Measurements from ENCODE around the gene JAKMIP1. TPM values are rescaled to one million over a fixed set of nuclear protein-coding genes. Genes with fewer than 3 reads are reported as not detected.

Gene JAKMIP1
- total RNA-seq, 8 experiments from 2014 or later: 1.0 to 10.8 (median 7.6) TPM; not detected in 3

DNA sequence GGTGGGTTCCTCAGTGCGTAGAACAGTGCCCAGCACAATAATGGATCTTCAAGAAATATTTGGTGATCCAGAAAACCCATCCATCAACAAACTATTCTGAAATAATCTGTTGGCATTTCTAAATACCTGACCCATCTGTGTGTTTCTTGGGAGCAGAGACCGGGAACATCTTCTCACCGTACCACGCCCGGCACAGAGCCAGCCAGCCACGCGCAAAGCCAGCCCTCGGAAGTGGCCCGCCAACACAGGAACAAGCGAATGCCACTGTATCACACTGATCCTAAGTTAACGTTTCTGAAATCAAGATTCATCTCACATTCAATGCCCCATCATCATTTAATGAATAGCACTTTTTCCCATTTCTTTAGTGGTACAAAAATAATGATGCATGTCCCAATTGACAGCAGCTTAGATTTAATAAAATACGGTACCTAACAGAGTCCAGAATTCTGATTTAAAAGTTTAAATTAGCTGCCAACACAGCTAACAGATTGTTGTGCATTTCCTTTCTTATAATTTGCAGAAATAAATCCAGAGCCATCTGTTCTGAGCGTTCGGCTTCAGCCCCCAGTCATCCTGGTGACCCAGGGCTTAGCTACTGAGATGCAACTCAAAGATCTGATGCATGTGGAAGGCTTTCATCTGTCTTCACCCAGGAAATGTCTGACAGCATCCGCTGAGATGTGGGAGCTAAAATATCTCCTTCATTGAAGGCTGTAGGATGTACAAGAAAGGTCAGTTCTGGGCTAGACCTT, 44.2 kb downstream of the JAKMIP1 start:
- 23 to 97% (median 81%) methylated on average over 3 to 13 of the region's 15 CpGs; no CpG with 5 or more reads in 1 of the 10 experiments for WGBS, 10 experiments
- Histone ChIP-seq H3K4me3 (no peak overlapping the region), H3K4me1 (replicated peaks in 1 of 2) (no peaks in the 10 kb centered on the region), H3K27ac (no peak overlapping the region)
- no peak for ATAC-seq (replicated peaks in 6 of 8)
- in situ Hi-C loops (cut with MboI; ENCODE audit: low pct_unique_long_range_greater_than_20kb in 2 of 9, low sequenced_read_pairs in 9 of 9, unreplicated experiment in 9 of 9): no loop called here

DNA sequence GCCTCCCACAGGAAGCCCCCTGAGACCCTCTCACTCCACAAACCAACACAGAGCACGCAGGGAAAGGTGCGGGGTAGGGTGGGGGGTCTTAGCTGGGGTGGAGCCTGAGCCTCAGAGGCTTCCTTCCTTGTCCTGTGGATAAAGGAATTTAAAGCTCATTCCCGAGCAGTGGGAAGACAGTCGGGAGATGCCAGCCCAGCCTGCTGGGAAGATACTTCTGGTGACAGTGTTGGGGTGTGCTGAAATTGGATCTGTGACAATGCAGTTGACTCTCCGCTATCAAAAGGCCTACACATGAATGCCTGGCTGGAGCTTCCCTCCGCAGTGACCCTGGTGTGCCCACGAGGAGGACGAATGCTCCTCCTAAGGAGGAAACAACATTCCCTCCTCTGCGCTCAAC, 45.5 kb downstream of the JAKMIP1 start:
- Histone ChIP-seq H3K4me1 (replicated peaks in 1 of 2) (no peaks in the 10 kb centered on the region), H3K4me3 (no peak overlapping the region), H3K27ac (no peak overlapping the region)
- no peak for ATAC-seq (replicated peaks in 6 of 8)
- in situ Hi-C loops (cut with MboI; ENCODE audit: low pct_unique_long_range_greater_than_20kb in 2 of 9, low sequenced_read_pairs in 9 of 9, unreplicated experiment in 9 of 9): no loop called here
- WGBS, 10 experiments: 35 to 80% (median 42%) methylated on average over 2 to 6 of the region's 9 CpGs; no CpG with 5 or more reads in 4 of the 10 experiments

DNA sequence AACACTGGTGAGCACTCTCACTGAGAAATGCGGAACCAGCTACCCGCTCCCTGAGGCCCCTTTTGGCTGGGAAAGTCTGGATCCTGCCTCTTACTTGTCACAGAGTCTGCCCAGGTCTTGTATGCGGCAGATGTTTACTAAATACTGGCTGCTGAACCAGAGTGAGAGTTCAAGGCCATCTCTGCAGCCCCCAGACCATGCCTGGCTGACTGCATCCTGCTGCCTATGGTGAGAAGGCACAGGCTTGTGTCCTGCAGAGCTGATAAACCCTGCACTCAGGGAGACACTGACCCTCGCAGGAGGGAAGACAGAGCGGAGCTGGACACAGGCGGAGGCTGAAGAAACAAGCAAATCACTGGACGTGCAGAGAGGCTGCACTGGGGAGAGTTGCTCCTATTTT, 46.5 kb downstream of the JAKMIP1 start:
- no peak overlapping the region for H3K4me3 ChIP-seq
- 7 to 100% (median 59%) methylated on average over 1 to 5 of the region's 7 CpGs; no CpG with 5 or more reads in 2 of the 10 experiments for WGBS, 10 experiments
- H3K4me1 ChIP-seq (replicated peaks in 1 of 2): no peaks in the 10 kb centered on the region
- no peak overlapping the region for H3K27ac ChIP-seq
- in situ Hi-C loops (cut with MboI; ENCODE audit: low pct_unique_long_range_greater_than_20kb in 2 of 9, low sequenced_read_pairs in 9 of 9, unreplicated experiment in 9 of 9): no loop called here
- peak in 2 of 8 experiments; percentile 23 to 37 for ATAC-seq (replicated peaks in 6 of 8)

DNA sequence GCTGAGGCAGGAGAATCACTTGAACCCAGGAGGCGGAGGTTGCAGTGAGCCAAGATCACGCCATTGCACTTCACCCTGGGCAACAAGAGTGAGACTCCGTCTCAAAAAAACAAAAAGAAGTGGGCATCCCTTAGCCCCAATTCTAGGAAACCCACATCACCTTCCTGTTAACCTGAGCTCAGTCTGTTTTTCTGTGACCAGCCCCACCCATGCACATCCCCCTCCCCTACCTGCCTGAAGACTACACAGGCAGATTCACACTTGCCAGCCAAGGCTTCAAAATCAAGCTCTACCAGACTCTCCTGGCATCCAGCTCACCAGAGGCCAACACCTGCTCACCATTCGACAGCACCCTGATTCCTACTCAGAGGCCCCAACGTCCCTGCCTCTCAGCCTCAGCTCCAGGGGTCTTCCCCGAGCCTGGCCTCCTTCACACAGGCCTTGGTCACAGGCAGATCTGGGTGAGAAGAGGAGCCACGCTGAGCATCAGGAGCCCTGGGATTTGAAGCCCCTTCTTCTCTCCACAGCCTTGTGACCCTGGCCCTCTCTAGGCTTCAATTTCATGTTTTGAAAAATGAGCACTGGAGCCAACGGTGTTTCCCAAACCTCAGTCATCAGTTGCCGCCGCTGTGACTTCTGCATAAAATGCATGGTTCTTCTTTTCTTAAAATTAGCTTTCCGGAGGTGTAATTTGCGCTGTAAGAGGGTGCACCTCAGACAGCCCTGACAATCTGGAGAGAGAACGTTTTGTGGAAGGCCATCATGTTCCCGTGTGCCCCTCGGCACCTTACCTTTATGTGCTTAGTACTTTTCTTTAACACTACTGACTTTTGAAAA, 47.3 kb downstream of the JAKMIP1 start:
- Histone ChIP-seq H3K27ac (no peak overlapping the region), H3K4me1 (replicated peaks in 1 of 2) (no peaks in the 10 kb centered on the region), H3K4me3 (no peak overlapping the region)
- 15 to 88% (median 59%) methylated on average over 2 to 9 of the region's 15 CpGs; no CpG with 5 or more reads in 2 of the 10 experiments for WGBS, 10 experiments
- in situ Hi-C loops (cut with MboI; ENCODE audit: low pct_unique_long_range_greater_than_20kb in 2 of 9, low sequenced_read_pairs in 9 of 9, unreplicated experiment in 9 of 9): no loop called here
- ATAC-seq (replicated peaks in 6 of 8): no peak

DNA sequence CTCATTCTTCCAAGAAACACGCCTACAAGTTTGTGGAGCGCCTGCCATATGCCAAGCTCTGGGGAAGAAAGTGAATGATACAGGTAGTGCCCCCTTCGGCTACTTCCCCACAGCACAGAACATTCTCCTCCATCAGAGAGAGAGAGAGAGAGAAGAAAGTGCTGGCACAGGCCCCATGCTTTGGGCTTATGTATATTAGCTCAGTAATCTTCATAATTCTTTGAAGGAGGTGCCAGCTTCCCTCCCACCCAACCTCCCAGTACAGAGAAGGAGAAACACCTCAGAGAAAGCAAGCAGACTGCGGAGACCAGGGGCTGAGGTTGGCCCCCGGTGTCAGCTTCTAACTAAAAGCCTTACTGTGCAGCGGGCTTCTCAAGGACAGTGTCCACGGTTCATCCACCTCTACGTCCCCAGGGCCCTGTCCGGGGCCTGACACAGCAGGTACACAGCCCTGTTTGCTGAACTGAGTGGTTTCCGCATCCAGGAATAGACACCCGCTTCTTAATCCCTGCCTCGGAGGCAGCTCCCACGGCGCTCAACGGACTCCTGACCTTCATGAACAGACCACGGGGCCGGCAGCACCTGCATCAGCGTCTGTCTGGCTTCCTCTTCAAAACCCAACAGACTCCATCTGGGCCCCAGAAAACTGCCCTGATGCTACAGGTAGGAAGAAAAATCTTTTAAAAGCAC, 50.2 kb downstream of the JAKMIP1 start:
- Histone ChIP-seq H3K4me1 (replicated peaks in 1 of 2) (no peaks in the 10 kb centered on the region), H3K27ac (no peak overlapping the region), H3K4me3 (no peak overlapping the region)
- 0 to 87% (median 80%) methylated on average over 1 to 12 of the region's 18 CpGs; no CpG with 5 or more reads in 2 of the 10 experiments for WGBS, 10 experiments
- in situ Hi-C loops (cut with MboI; ENCODE audit: low pct_unique_long_range_greater_than_20kb in 2 of 9, low sequenced_read_pairs in 9 of 9, unreplicated experiment in 9 of 9): no loop called here
- ATAC-seq (replicated peaks in 6 of 8): peak in 1 of 8 experiments; percentile 29

DNA sequence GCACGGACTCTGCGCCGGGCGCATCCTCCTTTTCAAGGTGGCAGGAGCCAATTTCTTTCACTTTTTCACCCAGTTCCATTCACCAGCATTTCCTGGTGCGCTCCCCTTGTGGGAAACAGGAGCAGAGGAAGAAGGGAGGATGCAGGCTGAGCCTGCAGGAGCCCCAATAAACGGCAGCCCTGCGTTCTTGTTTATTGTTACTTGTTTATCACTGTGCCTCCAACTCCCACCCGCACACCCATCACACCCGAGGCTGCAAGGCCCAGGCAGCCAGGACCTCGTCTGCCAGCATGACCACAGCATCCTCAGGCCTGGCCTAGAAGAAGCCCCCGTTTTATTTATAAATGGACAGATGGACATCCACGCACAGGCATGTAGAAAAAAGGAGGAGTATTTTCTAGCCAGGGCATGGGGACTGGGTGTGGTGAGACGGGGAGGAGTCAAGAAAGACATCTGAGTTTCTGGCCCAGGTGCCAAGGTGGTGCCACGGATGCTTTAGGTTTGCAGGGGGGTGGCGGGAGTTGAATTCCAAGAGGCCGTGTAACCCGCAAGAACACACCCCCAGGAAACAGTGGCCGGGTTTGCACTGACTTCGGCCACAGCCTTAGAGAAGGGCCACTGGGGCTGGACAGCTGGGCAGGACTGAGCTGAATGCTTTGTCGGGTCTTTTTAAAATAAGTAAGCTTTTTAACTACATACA, 51.7 kb downstream of the JAKMIP1 start:
- H3K27ac ChIP-seq: no peak overlapping the region
- in situ Hi-C loops (cut with MboI; ENCODE audit: low pct_unique_long_range_greater_than_20kb in 2 of 9, low sequenced_read_pairs in 9 of 9, unreplicated experiment in 9 of 9): loop anchor here in 1 of 9 experiments (25.0 kb wide), 1 partner anchor 89 kb away; no protein-coding TSS in a partner anchor
- no peaks in the 10 kb centered on the region for H3K4me1 ChIP-seq (replicated peaks in 1 of 2)
- no peak for ATAC-seq (replicated peaks in 6 of 8)
- 0 to 100% (median 82%) methylated on average over 1 to 12 of the region's 20 CpGs; no CpG with 5 or more reads in 1 of the 10 experiments for WGBS, 10 experiments
- H3K4me3 ChIP-seq: no peak overlapping the region

DNA sequence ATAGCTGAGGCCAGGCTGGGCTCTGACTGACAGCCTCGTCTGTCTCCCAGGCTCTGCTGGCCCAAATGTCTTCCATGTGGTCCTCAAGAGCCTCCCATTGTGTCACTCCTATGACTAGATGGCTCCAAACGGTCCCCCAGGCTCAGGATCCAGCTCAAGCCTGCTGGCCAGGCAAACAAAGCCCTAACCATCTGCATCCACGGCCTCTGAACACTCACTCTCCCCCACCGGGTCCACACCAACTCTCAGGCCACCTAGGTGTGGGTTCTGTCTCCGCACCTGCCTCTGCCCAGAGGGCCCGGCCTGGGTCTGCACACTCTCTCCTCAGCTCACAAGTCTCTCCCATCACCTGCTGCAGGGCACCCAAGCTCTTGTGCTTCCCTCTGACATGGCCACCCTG, 52.9 kb downstream of the JAKMIP1 start:
- Histone ChIP-seq H3K4me3 (no peak overlapping the region), H3K4me1 (replicated peaks in 1 of 2) (no peaks in the 10 kb centered on the region), H3K27ac (no peak overlapping the region)
- WGBS, 10 experiments: 0 to 90% (median 54%) methylated on average over 1 to 4 of the region's 6 CpGs; no CpG with 5 or more reads in 6 of the 10 experiments
- in situ Hi-C loops (cut with MboI; ENCODE audit: low pct_unique_long_range_greater_than_20kb in 2 of 9, low sequenced_read_pairs in 9 of 9, unreplicated experiment in 9 of 9): loop anchor here in 1 of 9 experiments (25.0 kb wide), 1 partner anchor 90 kb away; no protein-coding TSS in a partner anchor
- ATAC-seq (replicated peaks in 6 of 8): no peak

DNA sequence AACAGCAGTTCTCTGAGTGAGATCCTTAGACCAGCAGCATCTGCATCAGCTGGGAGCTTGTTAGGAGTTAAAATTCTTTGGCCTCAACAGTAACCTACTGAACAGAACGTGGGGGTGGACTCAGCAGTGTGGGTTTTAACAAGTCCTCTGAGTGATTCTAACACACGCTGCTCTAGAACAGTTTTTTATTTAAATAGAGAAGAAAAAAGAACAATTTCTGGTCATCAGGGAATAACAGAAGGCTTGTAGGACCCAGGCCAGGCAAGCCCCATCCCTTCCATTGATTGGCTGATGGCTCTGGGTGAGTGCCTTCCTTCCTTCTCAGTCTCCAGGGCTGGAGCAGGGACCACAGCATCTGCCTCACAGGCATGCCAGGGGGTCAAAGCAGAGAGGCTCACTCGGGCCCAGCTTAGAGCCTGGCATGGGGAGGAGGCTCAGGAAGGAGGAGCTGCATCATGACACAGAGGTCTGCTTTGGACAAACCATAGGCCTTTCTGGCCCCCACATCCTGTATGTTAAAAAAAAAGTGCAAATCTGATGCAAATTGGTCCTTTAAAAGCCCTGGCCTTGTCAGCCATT, 56.7 kb downstream of the JAKMIP1 start:
- Histone ChIP-seq H3K27ac (no peak overlapping the region), H3K4me1 (replicated peaks in 1 of 2) (no peaks in the 10 kb centered on the region), H3K4me3 (no peak overlapping the region)
- ATAC-seq (replicated peaks in 6 of 8): no peak
- 0 to 88% (median 62%) methylated on average over 1 to 3 of the region's 3 CpGs; no CpG with 5 or more reads in 2 of the 10 experiments for WGBS, 10 experiments
- in situ Hi-C loops (cut with MboI; ENCODE audit: low pct_unique_long_range_greater_than_20kb in 2 of 9, low sequenced_read_pairs in 9 of 9, unreplicated experiment in 9 of 9): loop anchor here in 1 of 9 experiments (25.0 kb wide), 1 partner anchor 94 kb away; no protein-coding TSS in a partner anchor

DNA sequence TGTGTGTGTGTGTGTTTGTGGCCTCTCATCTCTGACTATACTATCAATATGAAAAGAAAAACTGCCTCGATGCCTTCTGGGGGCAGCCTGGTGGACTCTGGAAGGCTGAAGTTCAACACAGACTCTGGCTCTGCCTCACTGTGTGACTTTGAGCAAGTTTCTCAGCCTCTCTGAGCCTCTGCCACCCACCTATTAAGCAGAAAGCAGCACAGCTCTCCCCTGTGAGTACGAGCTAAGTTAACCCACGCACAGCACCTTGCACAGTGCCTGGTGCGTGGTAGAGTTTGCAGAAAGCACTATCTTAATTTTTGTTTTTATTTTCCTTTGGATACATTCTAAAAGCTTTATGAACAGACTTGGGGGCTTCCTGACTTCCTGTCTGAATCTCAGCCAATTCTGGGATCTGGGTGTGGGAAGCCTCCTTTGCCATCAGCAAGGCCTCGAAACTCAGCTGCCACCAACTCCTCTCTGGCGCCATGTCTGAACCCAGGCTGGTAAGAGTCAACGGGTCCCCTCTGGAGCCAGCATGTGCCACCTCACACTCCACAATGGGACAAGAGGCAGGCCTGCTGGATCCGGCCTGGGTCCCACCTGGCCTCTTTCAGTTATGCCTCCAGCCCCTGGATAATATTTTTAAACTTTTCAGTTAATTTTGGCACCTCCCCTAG, 57.3 kb downstream of the JAKMIP1 start:
- no peak for ATAC-seq (replicated peaks in 6 of 8)
- H3K27ac ChIP-seq: no peak overlapping the region
- no peak overlapping the region for H3K4me3 ChIP-seq
- WGBS, 10 experiments: 0 to 82% (median 34%) methylated on average over 2 to 4 of the region's 8 CpGs; no CpG with 5 or more reads in 5 of the 10 experiments
- H3K4me1 ChIP-seq (replicated peaks in 1 of 2): no peaks in the 10 kb centered on the region
- in situ Hi-C loops (cut with MboI; ENCODE audit: low pct_unique_long_range_greater_than_20kb in 2 of 9, low sequenced_read_pairs in 9 of 9, unreplicated experiment in 9 of 9): loop anchor here in 1 of 9 experiments (25.0 kb wide), 1 partner anchor 94 kb away; no protein-coding TSS in a partner anchor

DNA sequence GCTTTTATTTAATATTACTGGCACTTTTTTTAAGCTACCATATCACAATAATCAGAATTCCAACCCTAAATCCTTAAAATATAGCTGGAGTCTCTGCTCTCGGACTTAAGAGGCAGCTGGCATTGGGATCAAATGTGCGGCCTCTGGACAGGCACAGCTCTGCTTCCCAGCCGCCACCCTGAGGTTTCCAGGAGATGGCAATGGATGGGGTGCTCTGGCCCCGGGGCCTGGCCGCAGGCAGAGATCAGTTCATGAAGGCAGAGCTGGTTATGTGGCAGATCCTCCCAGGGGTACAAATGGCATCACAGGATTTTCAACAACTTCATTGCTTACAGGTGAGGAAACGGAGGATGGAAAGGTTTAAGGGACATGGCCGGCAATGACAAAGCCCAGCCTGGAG, 57.8 kb downstream of the JAKMIP1 start:
- Histone ChIP-seq H3K4me3 (no peak overlapping the region), H3K4me1 (replicated peaks in 1 of 2) (no peaks in the 10 kb centered on the region), H3K27ac (no peak overlapping the region)
- 7 to 88% (median 74%) methylated on average over 1 to 7 of the region's 7 CpGs; no CpG with 5 or more reads in 3 of the 10 experiments for WGBS, 10 experiments
- no peak for ATAC-seq (replicated peaks in 6 of 8)
- in situ Hi-C loops (cut with MboI; ENCODE audit: low pct_unique_long_range_greater_than_20kb in 2 of 9, low sequenced_read_pairs in 9 of 9, unreplicated experiment in 9 of 9): loop anchor here in 1 of 9 experiments (25.0 kb wide), 1 partner anchor 95 kb away; no protein-coding TSS in a partner anchor

DNA sequence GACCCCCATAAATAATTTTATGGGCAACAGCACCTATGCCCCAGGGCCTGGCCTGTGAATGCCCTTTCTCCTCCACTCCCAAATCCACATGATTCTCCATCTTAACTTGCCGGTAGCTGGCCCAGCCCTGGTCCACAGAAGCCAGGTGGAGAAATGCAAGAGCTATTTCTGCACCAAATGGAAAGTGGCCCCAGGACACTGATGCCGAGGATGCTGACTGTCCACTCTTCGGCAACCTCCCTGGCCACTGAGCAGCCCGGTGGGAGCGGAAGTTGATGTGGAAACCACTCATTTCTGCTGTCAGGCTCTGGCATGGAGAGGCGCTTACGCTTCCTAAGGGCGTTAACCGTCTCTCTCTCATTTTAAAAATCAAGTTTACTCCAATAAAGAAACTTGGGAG, 58.8 kb downstream of the JAKMIP1 start:
- in situ Hi-C loops (cut with MboI; ENCODE audit: low pct_unique_long_range_greater_than_20kb in 2 of 9, low sequenced_read_pairs in 9 of 9, unreplicated experiment in 9 of 9): loop anchor here in 1 of 9 experiments (25.0 kb wide), 1 partner anchor 96 kb away; no protein-coding TSS in a partner anchor
- no peak overlapping the region for H3K27ac ChIP-seq
- H3K4me1 ChIP-seq (replicated peaks in 1 of 2): no peaks in the 10 kb centered on the region
- H3K4me3 ChIP-seq: no peak overlapping the region
- 34 to 96% (median 78%) methylated on average over 1 to 9 of the region's 9 CpGs; no CpG with 5 or more reads in 3 of the 10 experiments for WGBS, 10 experiments
- no peak for ATAC-seq (replicated peaks in 6 of 8)
